Measurements from ENCODE around the gene LYL1. TPM values are rescaled to one million over a fixed set of nuclear protein-coding genes. Genes with fewer than 3 reads are reported as not detected.
A peak's percentile ranks its signal among the peaks of the same experiment; 100 is the strongest.

LYL1 gene
- total and polyA plus RNA-seq, 4 donors: 0.35 to 69.7 (median 2.3) TPM

DNA sequence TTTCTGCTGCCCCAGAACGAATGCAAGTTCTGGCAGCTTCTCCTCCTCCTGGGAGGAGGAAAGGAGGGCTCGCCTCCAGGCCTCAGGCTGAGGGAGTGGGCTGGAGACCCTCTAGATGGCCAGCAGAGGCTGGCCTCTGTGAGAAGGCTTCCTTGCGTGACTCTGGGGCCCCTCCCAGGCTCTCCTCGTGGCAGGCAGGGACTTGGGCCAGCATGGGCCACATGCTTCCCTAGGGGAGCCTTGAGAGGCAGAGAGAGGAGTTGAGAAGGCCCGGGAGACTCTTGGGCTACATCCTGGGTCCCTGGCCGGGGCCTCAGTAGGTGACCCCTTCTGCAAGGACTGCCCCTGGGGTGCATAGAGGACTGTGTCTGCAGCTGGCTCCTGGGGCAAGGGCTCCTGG, 25.9 kb downstream of the LYL1 start (continued):
- no peak for TF ChIP-seq EGR1 (IDR thresholded peaks at IDR 0.05; ENCODE audit: low read depth in 2 of 2)

- Histone ChIP-seq H3K9me3 (ENCODE audit: control insufficient read depth in 4 of 4, low read length in 3 of 4) (no peaks in the 10 kb centered on the region), H3K27ac (ENCODE audit: low read depth in 1 of 2, low read length in 2 of 2) (no peak overlapping the region), H3K9ac (ENCODE audit: low read depth in 1 of 2, low read length in 2 of 2) (no peak overlapping the region), H3K36me3 (ENCODE audit: control insufficient read depth in 4 of 4, insufficient read depth in 3 of 4, low read depth in 1 of 4, low read length in 3 of 4) (peaks cover 0 to 26% (median 2%) of the 10 kb centered on the region in 4 donors), H3K4me3 (ENCODE audit: low read depth in 1 of 3, low read length in 3 of 3) (no peak overlapping the region), H3K4me1 (ENCODE audit: control insufficient read depth in 4 of 4, insufficient read depth in 4 of 4, low read length in 3 of 4) (peaks cover 0 to 5% (median under 1%) of the 10 kb centered on the region in 4 donors), H3K27me3 (ENCODE audit: control insufficient read depth in 4 of 4, insufficient read depth in 4 of 4, low read length in 3 of 4) (no peaks in the 10 kb centered on the region)
- peak; percentile 78 for DNase-seq (ENCODE audit: low spot score)
- TF ChIP-seq JUND (IDR thresholded peaks at IDR 0.05): no peak
- no peak for TF ChIP-seq FOXA1 (IDR thresholded peaks at IDR 0.05)
- no peak for TF ChIP-seq EGR1 (IDR thresholded peaks at IDR 0.05; ENCODE audit: low read depth in 2 of 2)
- WGBS: 84% methylated on average over 8 of the region's 8 CpGs
These were observed 26.3 kb downstream of the LYL1 start for GRCh38 chr19:13076320-13076719.

DNA sequence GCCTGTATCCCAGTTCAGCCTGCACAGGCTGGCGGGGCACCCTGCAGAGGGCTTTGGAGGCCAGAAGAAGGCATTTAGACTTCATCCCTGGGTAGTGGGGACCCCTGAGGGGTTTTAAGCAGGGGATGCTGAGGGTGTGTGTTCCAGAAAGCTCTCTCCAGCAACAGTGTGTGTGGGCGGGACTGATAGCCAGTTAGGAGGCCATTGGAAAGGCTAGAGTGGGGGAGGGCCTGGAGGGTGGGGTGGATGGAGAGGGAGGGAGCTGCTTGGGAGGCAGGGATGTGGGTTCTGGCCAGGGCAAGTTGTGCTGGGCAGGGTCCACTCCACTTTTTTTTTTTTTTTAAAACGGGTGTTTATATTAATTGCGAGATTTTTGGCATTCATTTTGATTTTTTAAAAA, 28.3 kb downstream of the LYL1 start:
- no peaks in the 10 kb centered on the region for H3K27me3 ChIP-seq (ENCODE audit: control insufficient read depth in 4 of 4, insufficient read depth in 4 of 4, low read length in 3 of 4)
- H3K36me3 ChIP-seq (ENCODE audit: control insufficient read depth in 4 of 4, insufficient read depth in 3 of 4, low read depth in 1 of 4, low read length in 3 of 4): peaks cover 0 to 26% (median 2%) of the 10 kb centered on the region in 4 donors
- no peak overlapping the region for H3K27ac ChIP-seq (ENCODE audit: low read depth in 1 of 2, low read length in 2 of 2)
- TF ChIP-seq HNF4G (IDR thresholded peaks at IDR 0.05) (no peak), YY1 (IDR thresholded peaks at IDR 0.05) (no peak), SP1 (IDR thresholded peaks at IDR 0.05) (no peak)
- no peak for DNase-seq (ENCODE audit: low spot score)
- H3K9ac ChIP-seq (ENCODE audit: low read depth in 1 of 2, low read length in 2 of 2): no peak overlapping the region
- 81% methylated on average over 4 of the region's 4 CpGs for WGBS
- H3K4me3 ChIP-seq (ENCODE audit: low read depth in 1 of 3, low read length in 3 of 3): no peak overlapping the region
- H3K4me1 ChIP-seq (ENCODE audit: control insufficient read depth in 4 of 4, insufficient read depth in 4 of 4, low read length in 3 of 4): peaks cover 0 to 5% (median 0%) of the 10 kb centered on the region in 4 donors
- H3K9me3 ChIP-seq (ENCODE audit: control insufficient read depth in 4 of 4, low read length in 3 of 4): no peaks in the 10 kb centered on the region

GRCh38 chr19:13073263-13073662, 29.4 kb downstream of the LYL1 start:
- no peak overlapping the region for H3K9ac ChIP-seq (ENCODE audit: low read depth in 1 of 2, low read length in 2 of 2)
- peaks cover 0 to 24% (median 2%) of the 10 kb centered on the region in 4 donors for H3K36me3 ChIP-seq (ENCODE audit: control insufficient read depth in 4 of 4, insufficient read depth in 3 of 4, low read depth in 1 of 4, low read length in 3 of 4)
- H3K4me3 ChIP-seq (ENCODE audit: low read depth in 1 of 3, low read length in 3 of 3): no peak overlapping the region
- no peak overlapping the region for H3K27ac ChIP-seq (ENCODE audit: low read depth in 1 of 2, low read length in 2 of 2)
- no peaks in the 10 kb centered on the region for H3K9me3 ChIP-seq (ENCODE audit: control insufficient read depth in 4 of 4, low read length in 3 of 4)
- no peak for DNase-seq (ENCODE audit: low spot score)
- TF ChIP-seq YY1 (IDR thresholded peaks at IDR 0.05) (no peak), FOXA2 (IDR thresholded peaks at IDR 0.05) (no peak), SP1 (IDR thresholded peaks at IDR 0.05) (no peak), HNF4G (IDR thresholded peaks at IDR 0.05) (no peak), TAF1 (conservative IDR thresholded peaks at IDR 0.05) (no peak), RXRA (IDR thresholded peaks at IDR 0.05) (no peak)
- TF ChIP-seq, protein P1, sequence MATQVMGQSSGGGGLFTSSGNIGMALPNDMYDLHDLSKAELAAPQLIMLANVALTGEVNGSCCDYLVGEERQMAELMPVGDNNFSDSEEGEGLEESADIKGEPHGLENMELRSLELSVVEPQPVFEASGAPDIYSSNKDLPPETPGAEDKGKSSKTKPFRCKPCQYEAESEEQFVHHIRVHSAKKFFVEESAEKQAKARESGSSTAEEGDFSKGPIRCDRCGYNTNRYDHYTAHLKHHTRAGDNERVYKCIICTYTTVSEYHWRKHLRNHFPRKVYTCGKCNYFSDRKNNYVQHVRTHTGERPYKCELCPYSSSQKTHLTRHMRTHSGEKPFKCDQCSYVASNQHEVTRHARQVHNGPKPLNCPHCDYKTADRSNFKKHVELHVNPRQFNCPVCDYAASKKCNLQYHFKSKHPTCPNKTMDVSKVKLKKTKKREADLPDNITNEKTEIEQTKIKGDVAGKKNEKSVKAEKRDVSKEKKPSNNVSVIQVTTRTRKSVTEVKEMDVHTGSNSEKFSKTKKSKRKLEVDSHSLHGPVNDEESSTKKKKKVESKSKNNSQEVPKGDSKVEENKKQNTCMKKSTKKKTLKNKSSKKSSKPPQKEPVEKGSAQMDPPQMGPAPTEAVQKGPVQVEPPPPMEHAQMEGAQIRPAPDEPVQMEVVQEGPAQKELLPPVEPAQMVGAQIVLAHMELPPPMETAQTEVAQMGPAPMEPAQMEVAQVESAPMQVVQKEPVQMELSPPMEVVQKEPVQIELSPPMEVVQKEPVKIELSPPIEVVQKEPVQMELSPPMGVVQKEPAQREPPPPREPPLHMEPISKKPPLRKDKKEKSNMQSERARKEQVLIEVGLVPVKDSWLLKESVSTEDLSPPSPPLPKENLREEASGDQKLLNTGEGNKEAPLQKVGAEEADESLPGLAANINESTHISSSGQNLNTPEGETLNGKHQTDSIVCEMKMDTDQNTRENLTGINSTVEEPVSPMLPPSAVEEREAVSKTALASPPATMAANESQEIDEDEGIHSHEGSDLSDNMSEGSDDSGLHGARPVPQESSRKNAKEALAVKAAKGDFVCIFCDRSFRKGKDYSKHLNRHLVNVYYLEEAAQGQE (IDR thresholded peaks at IDR 0.05): no peak
- WGBS: 90% methylated on average over 5 of the region's 5 CpGs
- H3K4me1 ChIP-seq (ENCODE audit: control insufficient read depth in 4 of 4, insufficient read depth in 4 of 4, low read length in 3 of 4): peaks cover 0 to 5% (median 0%) of the 10 kb centered on the region in 4 donors
- H3K27me3 ChIP-seq (ENCODE audit: control insufficient read depth in 4 of 4, insufficient read depth in 4 of 4, low read length in 3 of 4): no peaks in the 10 kb centered on the region
